Endodermal cell (in vitro differentiated cells): ENCODE measurements around the gene ERCC5. TPM values are rescaled to one million over a fixed set of nuclear protein-coding genes. Genes with fewer than 3 reads are reported as not detected.

Source experiments
- DNase-seq: peaks from one replicate; pipeline ENCODE4 v3.0.0-alpha.2; 2017
- H3K27ac ChIP-seq: 2 replicates; pipeline ENCODE4 v1.5.1; 2013; ENCODE audit warnings: mild to moderate bottlenecking, low read depth, low read length, moderate library complexity
- H3K27me3 ChIP-seq: 2 replicates; pipeline ENCODE4 v1.6.1; 2013; ENCODE audit warnings: mild to moderate bottlenecking, low read length, moderate library complexity; ENCODE audit not compliant: insufficient read depth, control insufficient read depth, poor library complexity, severe bottlenecking
- H3K36me3 ChIP-seq: 2 replicates; pipeline ENCODE4 v1.7.0; 2013; ENCODE audit warnings: mild to moderate bottlenecking, low read length, moderate library complexity; ENCODE audit not compliant: control insufficient read depth, insufficient read depth
- H3K4me1 ChIP-seq: one replicate; pipeline ENCODE4 v1.7.0; 2013; ENCODE audit warnings: low read length; ENCODE audit not compliant: control insufficient read depth, insufficient read depth
- H3K4me3 ChIP-seq: 2 replicates; pipeline ENCODE4 v1.5.1; 2013; ENCODE audit warnings: mild to moderate bottlenecking, low read length, moderate library complexity
- H3K9ac ChIP-seq: 2 replicates; pipeline ENCODE4 v1.6.1; 2013; ENCODE audit warnings: mild to moderate bottlenecking, low read length, moderate library complexity; ENCODE audit not compliant: poor library complexity, severe bottlenecking; ENCODE audit errors: extremely low read depth
- H3K9me3 ChIP-seq: 2 replicates; pipeline ENCODE4 v1.6.1; 2013; ENCODE audit warnings: mild to moderate bottlenecking, low read length, moderate library complexity; ENCODE audit not compliant: control insufficient read depth
- H3K27ac Mint-ChIP-seq: 2 replicates; pipeline ENCODE4 v1.8.0; 2020; ENCODE audit warnings: mixed read lengths
- H3K27me3 Mint-ChIP-seq: 2 replicates; pipeline ENCODE4 v1.8.0; 2021; ENCODE audit warnings: mild to moderate bottlenecking, mixed read lengths; ENCODE audit not compliant: insufficient read depth
- H3K36me3 Mint-ChIP-seq: 2 replicates; pipeline ENCODE4 v1.8.0; 2020; ENCODE audit warnings: low read depth, mixed read lengths
- H3K4me1 Mint-ChIP-seq: 2 replicates; pipeline ENCODE4 v1.8.0; 2020; ENCODE audit warnings: mixed read lengths
- H3K4me3 Mint-ChIP-seq: 2 replicates; pipeline ENCODE4 v1.8.0; 2020; ENCODE audit warnings: mild to moderate bottlenecking, moderate library complexity, mixed read lengths
- H3K9me3 Mint-ChIP-seq: 2 replicates; pipeline ENCODE4 v1.8.0; 2020; ENCODE audit warnings: mild to moderate bottlenecking, mixed read lengths
- WGBS, 2 experiments: methylation state at CpG; one replicate each; pipeline versions ENCODE4 v1.1.5 to v1.1.7; 2013; ENCODE audit warnings: missing lambda C conversion rate in 2 of 2, mixed read lengths in 1 of 2; ENCODE audit not compliant: insufficient coverage in 1 of 2, insufficient read length in 1 of 2; 5-methylcytosine and 5-hydroxymethylcytosine counted together
- total RNA-seq, 2 donors: library from RNA; stranded (reverse); fragmentation: NEBNext Ultra II Directional in 1 of 2; extraction: Animal tissue kit (Norgen Biotek cat#: 25700) in 1 of 2; gene quantifications; 2 replicates in 1 of 2; 3 replicates in 1 of 2; pipeline ENCODE4 v1.2.1, GENCODE V29; 2021
- TF ChIP-seq, protein P1 (sequence below): fragments of 200-600 bp; sonication (generic); conservative IDR thresholded peaks from 2 replicates; pipeline ENCODE4 v1.5.0; 2021; ENCODE audit warnings: antibody characterized with exemption, mild to moderate bottlenecking

The ERCC5 gene
- total RNA-seq, 2 donors from 2014 or later, result 22.4 to 26.7 TPM

DNA sequence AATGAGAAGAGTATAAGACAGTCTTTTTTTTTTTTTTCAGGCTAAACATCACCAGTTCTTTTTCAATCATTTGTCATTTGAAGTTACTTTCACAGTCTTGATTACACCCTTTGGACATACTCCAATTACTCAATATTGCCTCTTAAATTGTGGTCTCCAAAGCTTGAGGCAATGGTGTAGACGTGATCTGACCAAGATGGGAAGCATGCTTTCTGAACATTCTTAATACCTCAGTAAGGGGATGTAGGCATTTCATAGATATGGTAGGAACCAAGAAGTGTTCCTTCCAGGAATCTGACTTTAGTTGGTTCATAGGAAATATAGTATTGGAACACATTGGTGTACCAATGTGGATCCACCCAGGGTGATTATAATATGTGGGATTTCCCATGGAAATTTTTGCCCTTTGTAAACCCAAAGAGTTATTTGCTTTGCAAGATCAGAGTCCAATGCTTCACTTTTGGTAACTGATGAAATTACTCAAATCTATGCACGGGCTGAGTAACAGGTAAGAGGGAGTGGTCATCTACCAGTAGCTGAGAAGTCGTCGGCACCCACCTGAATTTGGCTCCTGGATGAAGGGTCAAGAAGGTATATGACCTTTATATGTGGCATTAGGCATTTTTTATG lies 62.2 kb downstream of the ERCC5 start:
- no peaks in the 10 kb centered on the region for H3K27me3 ChIP-seq
- no peak overlapping the region for H3K9ac ChIP-seq
- H3K4me1 ChIP-seq, result no peaks in the 10 kb centered on the region
- H3K4me3 ChIP-seq, result no peak overlapping the region
- no peak overlapping the region for H3K27ac Mint-ChIP-seq
- no peaks in the 10 kb centered on the region for H3K36me3 ChIP-seq
- no peaks in the 10 kb centered on the region for H3K27me3 Mint-ChIP-seq
- no peaks in the 10 kb centered on the region for H3K9me3 Mint-ChIP-seq
- H3K4me1 Mint-ChIP-seq, result no peaks in the 10 kb centered on the region
- TF ChIP-seq, protein P1, sequence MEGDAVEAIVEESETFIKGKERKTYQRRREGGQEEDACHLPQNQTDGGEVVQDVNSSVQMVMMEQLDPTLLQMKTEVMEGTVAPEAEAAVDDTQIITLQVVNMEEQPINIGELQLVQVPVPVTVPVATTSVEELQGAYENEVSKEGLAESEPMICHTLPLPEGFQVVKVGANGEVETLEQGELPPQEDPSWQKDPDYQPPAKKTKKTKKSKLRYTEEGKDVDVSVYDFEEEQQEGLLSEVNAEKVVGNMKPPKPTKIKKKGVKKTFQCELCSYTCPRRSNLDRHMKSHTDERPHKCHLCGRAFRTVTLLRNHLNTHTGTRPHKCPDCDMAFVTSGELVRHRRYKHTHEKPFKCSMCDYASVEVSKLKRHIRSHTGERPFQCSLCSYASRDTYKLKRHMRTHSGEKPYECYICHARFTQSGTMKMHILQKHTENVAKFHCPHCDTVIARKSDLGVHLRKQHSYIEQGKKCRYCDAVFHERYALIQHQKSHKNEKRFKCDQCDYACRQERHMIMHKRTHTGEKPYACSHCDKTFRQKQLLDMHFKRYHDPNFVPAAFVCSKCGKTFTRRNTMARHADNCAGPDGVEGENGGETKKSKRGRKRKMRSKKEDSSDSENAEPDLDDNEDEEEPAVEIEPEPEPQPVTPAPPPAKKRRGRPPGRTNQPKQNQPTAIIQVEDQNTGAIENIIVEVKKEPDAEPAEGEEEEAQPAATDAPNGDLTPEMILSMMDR, result no peak
- H3K27ac ChIP-seq, result no peak overlapping the region
- no peak overlapping the region for H3K4me3 Mint-ChIP-seq
- 97 to 100% methylated on average over 3 to 4 of the region's 4 CpGs for WGBS, 2 experiments
- H3K9me3 ChIP-seq, result no peaks in the 10 kb centered on the region
- no peak for DNase-seq
- H3K36me3 Mint-ChIP-seq, result no peaks in the 10 kb centered on the region

DNA sequence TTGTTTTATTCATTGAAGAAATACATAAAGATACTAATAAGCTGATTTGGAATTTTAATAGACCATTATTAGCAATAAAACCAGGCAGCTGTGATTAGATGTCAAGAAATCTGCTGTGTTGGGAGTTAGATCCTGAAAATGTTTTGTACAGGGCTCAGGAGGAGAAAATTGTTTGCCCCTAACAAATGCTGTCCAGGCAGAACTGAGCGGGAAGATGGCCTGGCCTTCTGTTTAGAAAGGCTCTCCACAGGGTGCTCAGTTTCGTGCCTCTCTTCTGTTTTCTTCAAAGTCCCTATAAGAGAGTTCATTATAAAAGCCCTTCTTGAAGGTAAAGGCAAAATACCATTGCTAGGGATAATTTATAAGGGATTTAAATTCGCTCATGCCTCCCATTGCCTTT lies 64.1 kb downstream of the ERCC5 start:
- H3K27ac ChIP-seq, result peak overlapping the region; percentile 54
- no peaks in the 10 kb centered on the region for H3K36me3 ChIP-seq
- no peak for DNase-seq
- no peaks in the 10 kb centered on the region for H3K9me3 ChIP-seq
- TF ChIP-seq, protein P1, result no peak
- Mint-ChIP-seq H3K4me1 (no peaks in the 10 kb centered on the region), H3K36me3 (no peaks in the 10 kb centered on the region), H3K27ac (no peak overlapping the region), H3K9me3 (no peaks in the 10 kb centered on the region), H3K27me3 (no peaks in the 10 kb centered on the region), H3K4me3 (no peak overlapping the region)
- no peaks in the 10 kb centered on the region for H3K27me3 ChIP-seq
- no peak overlapping the region for H3K4me3 ChIP-seq
- no peaks in the 10 kb centered on the region for H3K4me1 ChIP-seq
- no peak overlapping the region for H3K9ac ChIP-seq
- 86 to 100% methylated on average over 1 to 3 of the region's 3 CpGs for WGBS, 2 experiments

DNA sequence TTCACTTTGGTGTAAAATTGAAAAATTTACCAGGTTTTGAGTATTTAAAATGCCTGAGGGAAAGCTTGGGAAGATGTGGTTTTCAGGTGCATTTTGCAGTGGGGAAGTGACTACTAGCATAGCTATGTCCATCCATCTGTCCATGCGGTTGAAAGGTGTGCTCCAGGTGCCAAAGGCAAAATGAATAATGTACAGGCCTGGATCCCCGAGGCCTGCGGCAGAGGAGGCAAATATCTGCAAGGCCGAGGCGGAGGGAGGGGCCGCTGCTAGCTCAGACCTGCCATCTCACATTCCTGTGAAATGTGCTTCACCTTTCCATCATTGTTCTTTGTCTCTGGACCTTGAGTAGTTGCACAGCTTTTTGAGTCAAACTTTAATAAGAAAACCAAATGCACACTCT lies 65.5 kb downstream of the ERCC5 start:
- no peak overlapping the region for H3K27ac ChIP-seq
- no peak overlapping the region for H3K9ac ChIP-seq
- TF ChIP-seq, protein P1, result no peak
- Mint-ChIP-seq H3K4me1 (no peaks in the 10 kb centered on the region), H3K9me3 (no peaks in the 10 kb centered on the region), H3K27me3 (no peaks in the 10 kb centered on the region), H3K27ac (no peak overlapping the region), H3K4me3 (no peak overlapping the region), H3K36me3 (no peaks in the 10 kb centered on the region)
- H3K4me1 ChIP-seq, result no peaks in the 10 kb centered on the region
- no peaks in the 10 kb centered on the region for H3K9me3 ChIP-seq
- H3K27me3 ChIP-seq, result no peaks in the 10 kb centered on the region
- no peak for DNase-seq
- 84 to 93% methylated on average over 6 of the region's 6 CpGs for WGBS, 2 experiments
- no peaks in the 10 kb centered on the region for H3K36me3 ChIP-seq
- no peak overlapping the region for H3K4me3 ChIP-seq
